HEK293 (cell line): ENCODE data around the gene HAUS8.

Source experiments
- CTCF ChIA-PET: fragments of 350-600 bp; formaldehyde crosslinking; extraction: SDS; loops from one replicate; lab custom pipeline; 2021; ENCODE audit warnings: antibody characterized with exemption; lab: Yijun Ruan, JAX
- POLR2A ChIA-PET: fragments of 300-600 bp; formaldehyde crosslinking; extraction: SDS; loops from one replicate; lab custom pipeline; 2020; ENCODE audit warnings: antibody characterized with exemption, inconsistent platforms; lab: Yijun Ruan, JAX
- H3K27ac ChIP-seq: fragments of 200-500 bp; sonication (Bioruptor generic); 2 replicates; pipeline ENCODE4 v1.5.1; 2014; ENCODE audit warnings: low read depth, low read length, control low read depth, inconsistent platforms; ENCODE audit errors: extremely low read depth
- H3K36me3 ChIP-seq, 2 experiments: fragments of 200-500 bp in 1 of 2; sonication (Bioruptor generic) in 1 of 2; 1 replicate in 1 of 2; 2 replicates in 1 of 2; pipeline ENCODE4 v1.5.1; 2014 to 2017; ENCODE audit warnings: inconsistent platforms in 2 of 2, low read length in 2 of 2; ENCODE audit not compliant: control insufficient read depth in 2 of 2, insufficient read depth in 1 of 2
- H3K4me1 ChIP-seq: fragments of 200-500 bp; sonication (Bioruptor generic); 2 replicates; pipeline ENCODE4 v1.5.1; 2014; ENCODE audit warnings: mild to moderate bottlenecking, low read length, inconsistent platforms; ENCODE audit not compliant: control insufficient read depth, insufficient read depth
- H3K4me3 ChIP-seq: 2 replicates; pipeline ENCODE4 v1.5.1; 2011; ENCODE audit warnings: low read depth, mild to moderate bottlenecking, control low read depth, low read length, moderate library complexity
- H3K9me3 ChIP-seq: fragments of 200-500 bp; sonication (Bioruptor generic); 2 replicates; pipeline ENCODE4 v1.5.1; 2014; ENCODE audit warnings: low read depth, low read length, inconsistent platforms; ENCODE audit not compliant: control insufficient read depth, insufficient read depth
- ZNF19 ChIP-seq: fragments of 450-650 bp; formaldehyde crosslinking; IDR thresholded peaks from 2 replicates; pipeline ENCODE4; 2016; ENCODE audit warnings: missing biosample characterization, missing genetic modification characterization, low read depth
- ZNF248 ChIP-seq: fragments of 450-650 bp; formaldehyde crosslinking; IDR thresholded peaks from 2 replicates; pipeline ENCODE4 v1.5.1; 2017; ENCODE audit warnings: missing biosample characterization, missing genetic modification characterization
- ZNF350 ChIP-seq: fragments of 450-650 bp; formaldehyde crosslinking; IDR thresholded peaks from 2 replicates; pipeline ENCODE4 v1.5.0; 2017; ENCODE audit warnings: missing biosample characterization, mild to moderate bottlenecking, missing genetic modification characterization
- ZNF426 ChIP-seq: fragments of 450-650 bp; formaldehyde crosslinking; IDR thresholded peaks from 2 replicates; pipeline ENCODE4 v1.5.1; 2017; ENCODE audit warnings: missing biosample characterization, missing genetic modification characterization, mild to moderate bottlenecking, inconsistent platforms, moderate library complexity
- ZNF510 ChIP-seq: fragments of 450-650 bp; formaldehyde crosslinking; IDR thresholded peaks from 2 replicates; pipeline ENCODE4 v1.5.1; 2018; ENCODE audit warnings: mild to moderate bottlenecking, missing genetic modification characterization, missing biosample characterization; ENCODE audit not compliant: insufficient replicate concordance
- ZNF549 ChIP-seq: fragments of 450-650 bp; IDR thresholded peaks from 2 replicates; pipeline ENCODE4 v1.5.1; 2018; ENCODE audit warnings: missing biosample characterization, missing genetic modification characterization, mild to moderate bottlenecking, inconsistent platforms, moderate library complexity
- ZNF571 ChIP-seq: fragments of 450-650 bp; formaldehyde crosslinking; IDR thresholded peaks from 2 replicates; pipeline ENCODE4 v1.5.0; 2017; ENCODE audit warnings: missing biosample characterization, missing genetic modification characterization
- ZNF654 ChIP-seq: fragments of 450-650 bp; formaldehyde crosslinking; IDR thresholded peaks from 2 replicates; pipeline ENCODE4 v1.5.1; 2016; ENCODE audit warnings: low read depth, missing biosample characterization, missing genetic modification characterization
- ZNF670 ChIP-seq: fragments of 450-650 bp; formaldehyde crosslinking; IDR thresholded peaks from 2 replicates; pipeline ENCODE4 v1.5.1; 2016; ENCODE audit warnings: missing biosample characterization, missing genetic modification characterization, low read depth
- ZNF677 ChIP-seq: fragments of 450-650 bp; IDR thresholded peaks from 2 replicates; pipeline ENCODE4 v1.5.0; 2018; ENCODE audit warnings: missing biosample characterization, mild to moderate bottlenecking, missing genetic modification characterization, moderate library complexity
- ZNF776 ChIP-seq: fragments of 450-650 bp; formaldehyde crosslinking; IDR thresholded peaks from 2 replicates; pipeline ENCODE4 v1.5.0; 2017; ENCODE audit warnings: missing biosample characterization, missing genetic modification characterization, borderline replicate concordance
- ZNF792 ChIP-seq: fragments of 450-650 bp; formaldehyde crosslinking; IDR thresholded peaks from 2 replicates; pipeline ENCODE4 v1.5.1; 2016; ENCODE audit warnings: missing biosample characterization, missing genetic modification characterization
- ZSCAN23 ChIP-seq: fragments of 450-650 bp; formaldehyde crosslinking; IDR thresholded peaks from 2 replicates; pipeline ENCODE4 v1.5.1; 2016; ENCODE audit warnings: missing biosample characterization, missing genetic modification characterization
- TF ChIP-seq, protein P1 (sequence below): fragments of 450-650 bp; formaldehyde crosslinking; IDR thresholded peaks from 2 replicates; pipeline ENCODE4 v1.5.1; 2017; ENCODE audit warnings: missing biosample characterization, missing genetic modification characterization
- TF ChIP-seq, protein P2 (sequence below): fragments of 450-650 bp; formaldehyde crosslinking; IDR thresholded peaks from 2 replicates; pipeline ENCODE4 v1.5.1; 2017; ENCODE audit warnings: missing biosample characterization, missing genetic modification characterization
- TF ChIP-seq, protein P3 (sequence below): fragments of 450-650 bp; formaldehyde crosslinking; IDR thresholded peaks from 2 replicates; pipeline ENCODE4; 2016; ENCODE audit warnings: missing biosample characterization, missing genetic modification characterization
- TF ChIP-seq, protein P4 (sequence below): fragments of 450-650 bp; formaldehyde crosslinking; conservative IDR thresholded peaks from 2 replicates; pipeline ENCODE4 v1.5.1; 2016; ENCODE audit warnings: low read depth, missing biosample characterization, missing genetic modification characterization
- TF ChIP-seq, protein P5 (sequence below): fragments of 450-650 bp; formaldehyde crosslinking; IDR thresholded peaks from 2 replicates; pipeline ENCODE4 v1.5.1; 2016; ENCODE audit warnings: missing biosample characterization, missing genetic modification characterization, low read depth
- TF ChIP-seq, protein P6 (sequence below): fragments of 450-650 bp; formaldehyde crosslinking; IDR thresholded peaks from 2 replicates; pipeline ENCODE4 v1.5.1; 2016; ENCODE audit warnings: missing biosample characterization, missing genetic modification characterization
- TF ChIP-seq, protein P7 (sequence below): fragments of 450-650 bp; formaldehyde crosslinking; IDR thresholded peaks from 2 replicates; pipeline ENCODE4 v1.5.1; 2016; ENCODE audit warnings: missing biosample characterization, missing genetic modification characterization

Gene HAUS8

DNA sequence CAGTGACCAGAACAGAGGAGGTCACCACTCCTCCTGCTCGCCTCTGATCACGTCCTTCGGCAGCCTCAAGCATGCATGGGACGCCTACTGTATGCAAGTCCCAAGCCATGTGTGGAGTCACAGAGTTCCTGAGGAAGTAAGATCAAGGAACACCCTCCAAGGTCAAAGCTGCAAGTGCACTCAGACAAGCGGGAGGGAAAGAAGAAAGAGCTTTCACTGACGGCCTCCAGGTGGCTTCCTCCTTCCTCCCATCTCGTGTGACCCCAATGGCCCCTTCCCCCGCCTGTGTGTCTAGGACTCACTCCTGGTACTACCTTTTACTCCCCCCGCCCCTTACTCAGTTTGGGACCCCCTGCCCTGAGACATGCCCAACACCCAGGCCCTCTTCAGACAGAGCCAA lies 6.1 kb downstream of the HAUS8 start:
- no peak overlapping the region for H3K27ac ChIP-seq
- TF ChIP-seq, protein P1, sequence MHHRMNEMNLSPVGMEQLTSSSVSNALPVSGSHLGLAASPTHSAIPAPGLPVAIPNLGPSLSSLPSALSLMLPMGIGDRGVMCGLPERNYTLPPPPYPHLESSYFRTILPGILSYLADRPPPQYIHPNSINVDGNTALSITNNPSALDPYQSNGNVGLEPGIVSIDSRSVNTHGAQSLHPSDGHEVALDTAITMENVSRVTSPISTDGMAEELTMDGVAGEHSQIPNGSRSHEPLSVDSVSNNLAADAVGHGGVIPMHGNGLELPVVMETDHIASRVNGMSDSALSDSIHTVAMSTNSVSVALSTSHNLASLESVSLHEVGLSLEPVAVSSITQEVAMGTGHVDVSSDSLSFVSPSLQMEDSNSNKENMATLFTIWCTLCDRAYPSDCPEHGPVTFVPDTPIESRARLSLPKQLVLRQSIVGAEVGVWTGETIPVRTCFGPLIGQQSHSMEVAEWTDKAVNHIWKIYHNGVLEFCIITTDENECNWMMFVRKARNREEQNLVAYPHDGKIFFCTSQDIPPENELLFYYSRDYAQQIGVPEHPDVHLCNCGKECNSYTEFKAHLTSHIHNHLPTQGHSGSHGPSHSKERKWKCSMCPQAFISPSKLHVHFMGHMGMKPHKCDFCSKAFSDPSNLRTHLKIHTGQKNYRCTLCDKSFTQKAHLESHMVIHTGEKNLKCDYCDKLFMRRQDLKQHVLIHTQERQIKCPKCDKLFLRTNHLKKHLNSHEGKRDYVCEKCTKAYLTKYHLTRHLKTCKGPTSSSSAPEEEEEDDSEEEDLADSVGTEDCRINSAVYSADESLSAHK (tag by site-specific recombination), result no peak
- TF ChIP-seq, protein P2, sequence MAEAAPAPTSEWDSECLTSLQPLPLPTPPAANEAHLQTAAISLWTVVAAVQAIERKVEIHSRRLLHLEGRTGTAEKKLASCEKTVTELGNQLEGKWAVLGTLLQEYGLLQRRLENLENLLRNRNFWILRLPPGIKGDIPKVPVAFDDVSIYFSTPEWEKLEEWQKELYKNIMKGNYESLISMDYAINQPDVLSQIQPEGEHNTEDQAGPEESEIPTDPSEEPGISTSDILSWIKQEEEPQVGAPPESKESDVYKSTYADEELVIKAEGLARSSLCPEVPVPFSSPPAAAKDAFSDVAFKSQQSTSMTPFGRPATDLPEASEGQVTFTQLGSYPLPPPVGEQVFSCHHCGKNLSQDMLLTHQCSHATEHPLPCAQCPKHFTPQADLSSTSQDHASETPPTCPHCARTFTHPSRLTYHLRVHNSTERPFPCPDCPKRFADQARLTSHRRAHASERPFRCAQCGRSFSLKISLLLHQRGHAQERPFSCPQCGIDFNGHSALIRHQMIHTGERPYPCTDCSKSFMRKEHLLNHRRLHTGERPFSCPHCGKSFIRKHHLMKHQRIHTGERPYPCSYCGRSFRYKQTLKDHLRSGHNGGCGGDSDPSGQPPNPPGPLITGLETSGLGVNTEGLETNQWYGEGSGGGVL (tag by site-specific recombination), result no peak
- TF ChIP-seq, protein P3, sequence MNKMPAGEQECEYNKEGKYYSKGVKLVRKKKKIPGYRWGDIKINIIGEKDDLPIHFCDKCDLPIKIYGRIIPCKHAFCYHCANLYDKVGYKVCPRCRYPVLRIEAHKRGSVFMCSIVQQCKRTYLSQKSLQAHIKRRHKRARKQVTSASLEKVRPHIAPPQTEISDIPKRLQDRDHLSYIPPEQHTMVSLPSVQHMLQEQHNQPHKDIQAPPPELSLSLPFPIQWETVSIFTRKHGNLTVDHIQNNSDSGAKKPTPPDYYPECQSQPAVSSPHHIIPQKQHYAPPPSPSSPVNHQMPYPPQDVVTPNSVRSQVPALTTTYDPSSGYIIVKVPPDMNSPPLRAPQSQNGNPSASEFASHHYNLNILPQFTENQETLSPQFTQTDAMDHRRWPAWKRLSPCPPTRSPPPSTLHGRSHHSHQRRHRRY (tag by site-specific recombination), result no peak
- TF ChIP-seq ZNF510 (tag by site-specific recombination), result no peak
- no peak for TF ChIP-seq ZSCAN23 (tag by site-specific recombination)
- no peak for TF ChIP-seq ZNF350
- TF ChIP-seq ZNF19, result no peak
- TF ChIP-seq ZNF571 (tag by site-specific recombination), result no peak
- TF ChIP-seq ZNF677, result no peak
- TF ChIP-seq ZNF426 (tag by site-specific recombination), result no peak
- TF ChIP-seq, protein P4, sequence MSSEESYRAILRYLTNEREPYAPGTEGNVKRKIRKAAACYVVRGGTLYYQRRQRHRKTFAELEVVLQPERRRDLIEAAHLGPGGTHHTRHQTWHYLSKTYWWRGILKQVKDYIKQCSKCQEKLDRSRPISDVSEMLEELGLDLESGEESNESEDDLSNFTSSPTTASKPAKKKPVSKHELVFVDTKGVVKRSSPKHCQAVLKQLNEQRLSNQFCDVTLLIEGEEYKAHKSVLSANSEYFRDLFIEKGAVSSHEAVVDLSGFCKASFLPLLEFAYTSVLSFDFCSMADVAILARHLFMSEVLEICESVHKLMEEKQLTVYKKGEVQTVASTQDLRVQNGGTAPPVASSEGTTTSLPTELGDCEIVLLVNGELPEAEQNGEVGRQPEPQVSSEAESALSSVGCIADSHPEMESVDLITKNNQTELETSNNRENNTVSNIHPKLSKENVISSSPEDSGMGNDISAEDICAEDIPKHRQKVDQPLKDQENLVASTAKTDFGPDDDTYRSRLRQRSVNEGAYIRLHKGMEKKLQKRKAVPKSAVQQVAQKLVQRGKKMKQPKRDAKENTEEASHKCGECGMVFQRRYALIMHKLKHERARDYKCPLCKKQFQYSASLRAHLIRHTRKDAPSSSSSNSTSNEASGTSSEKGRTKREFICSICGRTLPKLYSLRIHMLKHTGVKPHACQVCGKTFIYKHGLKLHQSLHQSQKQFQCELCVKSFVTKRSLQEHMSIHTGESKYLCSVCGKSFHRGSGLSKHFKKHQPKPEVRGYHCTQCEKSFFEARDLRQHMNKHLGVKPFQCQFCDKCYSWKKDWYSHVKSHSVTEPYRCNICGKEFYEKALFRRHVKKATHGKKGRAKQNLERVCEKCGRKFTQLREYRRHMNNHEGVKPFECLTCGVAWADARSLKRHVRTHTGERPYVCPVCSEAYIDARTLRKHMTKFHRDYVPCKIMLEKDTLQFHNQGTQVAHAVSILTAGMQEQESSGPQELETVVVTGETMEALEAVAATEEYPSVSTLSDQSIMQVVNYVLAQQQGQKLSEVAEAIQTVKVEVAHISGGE, result no peak
- TF ChIP-seq ZNF654, result no peak
- no peak for TF ChIP-seq ZNF792 (tag by site-specific recombination)
- TF ChIP-seq ZNF776 (tag by site-specific recombination), result no peak
- TF ChIP-seq, protein P5, sequence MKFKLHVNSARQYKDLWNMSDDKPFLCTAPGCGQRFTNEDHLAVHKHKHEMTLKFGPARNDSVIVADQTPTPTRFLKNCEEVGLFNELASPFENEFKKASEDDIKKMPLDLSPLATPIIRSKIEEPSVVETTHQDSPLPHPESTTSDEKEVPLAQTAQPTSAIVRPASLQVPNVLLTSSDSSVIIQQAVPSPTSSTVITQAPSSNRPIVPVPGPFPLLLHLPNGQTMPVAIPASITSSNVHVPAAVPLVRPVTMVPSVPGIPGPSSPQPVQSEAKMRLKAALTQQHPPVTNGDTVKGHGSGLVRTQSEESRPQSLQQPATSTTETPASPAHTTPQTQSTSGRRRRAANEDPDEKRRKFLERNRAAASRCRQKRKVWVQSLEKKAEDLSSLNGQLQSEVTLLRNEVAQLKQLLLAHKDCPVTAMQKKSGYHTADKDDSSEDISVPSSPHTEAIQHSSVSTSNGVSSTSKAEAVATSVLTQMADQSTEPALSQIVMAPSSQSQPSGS, result no peak
- TF ChIP-seq ZNF549, result no peak
- TF ChIP-seq, protein P6, sequence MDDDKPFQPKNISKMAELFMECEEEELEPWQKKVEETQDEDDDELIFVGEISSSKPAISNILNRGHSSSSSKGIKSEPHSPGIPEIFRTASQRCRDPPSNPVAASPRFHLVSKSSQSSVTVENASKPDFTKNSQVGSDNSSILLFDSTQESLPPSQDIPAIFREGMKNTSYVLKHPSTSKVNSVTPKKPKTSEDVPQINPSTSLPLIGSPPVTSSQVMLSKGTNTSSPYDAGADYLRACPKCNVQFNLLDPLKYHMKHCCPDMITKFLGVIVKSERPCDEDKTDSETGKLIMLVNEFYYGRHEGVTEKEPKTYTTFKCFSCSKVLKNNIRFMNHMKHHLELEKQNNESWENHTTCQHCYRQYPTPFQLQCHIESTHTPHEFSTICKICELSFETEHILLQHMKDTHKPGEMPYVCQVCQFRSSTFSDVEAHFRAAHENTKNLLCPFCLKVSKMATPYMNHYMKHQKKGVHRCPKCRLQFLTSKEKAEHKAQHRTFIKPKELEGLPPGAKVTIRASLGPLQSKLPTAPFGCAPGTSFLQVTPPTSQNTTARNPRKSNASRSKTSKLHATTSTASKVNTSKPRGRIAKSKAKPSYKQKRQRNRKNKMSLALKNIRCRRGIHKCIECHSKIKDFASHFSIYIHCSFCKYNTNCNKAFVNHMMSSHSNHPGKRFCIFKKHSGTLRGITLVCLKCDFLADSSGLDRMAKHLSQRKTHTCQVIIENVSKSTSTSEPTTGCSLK (tag by site-specific recombination), result no peak
- TF ChIP-seq ZNF670 (tag by site-specific recombination), result no peak
- TF ChIP-seq, protein P7, sequence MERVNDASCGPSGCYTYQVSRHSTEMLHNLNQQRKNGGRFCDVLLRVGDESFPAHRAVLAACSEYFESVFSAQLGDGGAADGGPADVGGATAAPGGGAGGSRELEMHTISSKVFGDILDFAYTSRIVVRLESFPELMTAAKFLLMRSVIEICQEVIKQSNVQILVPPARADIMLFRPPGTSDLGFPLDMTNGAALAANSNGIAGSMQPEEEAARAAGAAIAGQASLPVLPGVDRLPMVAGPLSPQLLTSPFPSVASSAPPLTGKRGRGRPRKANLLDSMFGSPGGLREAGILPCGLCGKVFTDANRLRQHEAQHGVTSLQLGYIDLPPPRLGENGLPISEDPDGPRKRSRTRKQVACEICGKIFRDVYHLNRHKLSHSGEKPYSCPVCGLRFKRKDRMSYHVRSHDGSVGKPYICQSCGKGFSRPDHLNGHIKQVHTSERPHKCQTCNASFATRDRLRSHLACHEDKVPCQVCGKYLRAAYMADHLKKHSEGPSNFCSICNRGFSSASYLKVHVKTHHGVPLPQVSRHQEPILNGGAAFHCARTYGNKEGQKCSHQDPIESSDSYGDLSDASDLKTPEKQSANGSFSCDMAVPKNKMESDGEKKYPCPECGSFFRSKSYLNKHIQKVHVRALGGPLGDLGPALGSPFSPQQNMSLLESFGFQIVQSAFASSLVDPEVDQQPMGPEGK, result no peak
- TF ChIP-seq ZNF248 (tag by site-specific recombination), result no peak
- TF ChIP-seq, all 188 proteins: peak for 0
- ChIA-PET POLR2A (interaction anchor here (0.6 kb wide), 1 partner anchor 248 kb away, joined by 4 read pairs; no protein-coding TSS in a partner anchor), CTCF (interaction anchor here (0.5 to 1.8 kb wide), 7 partner anchors 12 to 287 kb away, joined by 3 to 7 read pairs (median 4); partner anchors contain the start of gene ANKLE1)
- no peaks in the 10 kb centered on the region for H3K9me3 ChIP-seq
- peaks cover 3% of the 10 kb centered on the region for H3K4me1 ChIP-seq
- H3K36me3 ChIP-seq, result peaks cover 32 to 80% of the 10 kb centered on the region in 2 experiments
- H3K4me3 ChIP-seq, result no peak overlapping the region
